ENCODE results near the gene ZNF558.

GRCh38 chr19:8880868-8881488 is 48.9 kb upstream of the ZNF558 start:
- TF ChIP-seq POLR2A (IDR thresholded peaks at IDR 0.05) (no peak), CTCF (IDR thresholded peaks at IDR 0.05) (no peak), EP300 (IDR thresholded peaks at IDR 0.05) (no peak), POLR2AphosphoS5 (IDR thresholded peaks at IDR 0.05) (no peak)

All from stomach (tissue), 4 donors.